Measurements from ENCODE around the gene RAB28. TPM values are rescaled to one million over a fixed set of nuclear protein-coding genes. Genes with fewer than 3 reads are reported as not detected.

RAB28 gene
- total RNA-seq, 3 donors from 2014 or later (not counting 1 experiment from before 2014, with no cell fraction given), result 10.2 to 13.1 (median 12.9) TPM

GRCh38 chr4:13478131-13478530, 6.0 kb downstream of the RAB28 start:
- H3K9me3 ChIP-seq (ENCODE audit: control insufficient read depth, insufficient read depth, low read length), result no peaks in the 10 kb centered on the region
- Mint-ChIP-seq H3K4me1 (peaks cover 11% of the 10 kb centered on the region in 2 donors), H3K27me3 (ENCODE audit: low read depth in 2 of 2) (no peaks in the 10 kb centered on the region), H3K9me3 (no peaks in the 10 kb centered on the region), H3K36me3 (no peaks in the 10 kb centered on the region), H3K4me3 (no peak overlapping the region), H3K27ac (no peak overlapping the region)
- peaks cover 12% of the 10 kb centered on the region for H3K36me3 ChIP-seq (ENCODE audit: control insufficient read depth, insufficient read depth, low read length)
- no peak for DNase-seq
- H3K27ac ChIP-seq (ENCODE audit: low read length), result no peak overlapping the region
- TF ChIP-seq, protein P1, sequence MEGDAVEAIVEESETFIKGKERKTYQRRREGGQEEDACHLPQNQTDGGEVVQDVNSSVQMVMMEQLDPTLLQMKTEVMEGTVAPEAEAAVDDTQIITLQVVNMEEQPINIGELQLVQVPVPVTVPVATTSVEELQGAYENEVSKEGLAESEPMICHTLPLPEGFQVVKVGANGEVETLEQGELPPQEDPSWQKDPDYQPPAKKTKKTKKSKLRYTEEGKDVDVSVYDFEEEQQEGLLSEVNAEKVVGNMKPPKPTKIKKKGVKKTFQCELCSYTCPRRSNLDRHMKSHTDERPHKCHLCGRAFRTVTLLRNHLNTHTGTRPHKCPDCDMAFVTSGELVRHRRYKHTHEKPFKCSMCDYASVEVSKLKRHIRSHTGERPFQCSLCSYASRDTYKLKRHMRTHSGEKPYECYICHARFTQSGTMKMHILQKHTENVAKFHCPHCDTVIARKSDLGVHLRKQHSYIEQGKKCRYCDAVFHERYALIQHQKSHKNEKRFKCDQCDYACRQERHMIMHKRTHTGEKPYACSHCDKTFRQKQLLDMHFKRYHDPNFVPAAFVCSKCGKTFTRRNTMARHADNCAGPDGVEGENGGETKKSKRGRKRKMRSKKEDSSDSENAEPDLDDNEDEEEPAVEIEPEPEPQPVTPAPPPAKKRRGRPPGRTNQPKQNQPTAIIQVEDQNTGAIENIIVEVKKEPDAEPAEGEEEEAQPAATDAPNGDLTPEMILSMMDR (IDR thresholded peaks at IDR 0.05), result no peak
- peaks cover 5% of the 10 kb centered on the region for H3K4me1 ChIP-seq (ENCODE audit: control insufficient read depth, insufficient read depth, low read length)
- no peaks in the 10 kb centered on the region for H3K27me3 ChIP-seq (ENCODE audit: control insufficient read depth, insufficient read depth, low read length)
- ATAC-seq, result no peak
- no peak overlapping the region for H3K4me3 ChIP-seq (ENCODE audit: low read length)
- intact Hi-C loops (cut with micrococcal nuclease), result no loop called here
- WGBS (ENCODE audit: insufficient coverage), result no CpG with 5 or more reads among the region's 2 CpGs

GRCh38 chr4:13476915-13477314, 7.2 kb downstream of the RAB28 start:
- H3K36me3 Mint-ChIP-seq, result no peaks in the 10 kb centered on the region
- ATAC-seq (no peak), DNase-seq (no peak)
- H3K27ac Mint-ChIP-seq, result no peak overlapping the region
- Histone ChIP-seq H3K9me3 (ENCODE audit: control insufficient read depth, insufficient read depth, low read length) (no peaks in the 10 kb centered on the region), H3K4me3 (ENCODE audit: low read length) (no peak overlapping the region), H3K27me3 (ENCODE audit: control insufficient read depth, insufficient read depth, low read length) (no peaks in the 10 kb centered on the region), H3K27ac (ENCODE audit: low read length) (no peak overlapping the region), H3K4me1 (ENCODE audit: control insufficient read depth, insufficient read depth, low read length) (no peaks in the 10 kb centered on the region), H3K36me3 (ENCODE audit: control insufficient read depth, insufficient read depth, low read length) (peaks cover 14% of the 10 kb centered on the region)
- intact Hi-C loops (cut with micrococcal nuclease), result no loop called here
- TF ChIP-seq, protein P1 (IDR thresholded peaks at IDR 0.05), result no peak
- 21% methylated on average over 2 of the region's 2 CpGs for WGBS (ENCODE audit: insufficient coverage)
- no peak overlapping the region for H3K4me3 Mint-ChIP-seq
- H3K27me3 Mint-ChIP-seq (ENCODE audit: low read depth in 2 of 2), result no peaks in the 10 kb centered on the region
- no peaks in the 10 kb centered on the region for H3K9me3 Mint-ChIP-seq
- peaks cover 4 to 5% of the 10 kb centered on the region in 2 donors for H3K4me1 Mint-ChIP-seq

DNA sequence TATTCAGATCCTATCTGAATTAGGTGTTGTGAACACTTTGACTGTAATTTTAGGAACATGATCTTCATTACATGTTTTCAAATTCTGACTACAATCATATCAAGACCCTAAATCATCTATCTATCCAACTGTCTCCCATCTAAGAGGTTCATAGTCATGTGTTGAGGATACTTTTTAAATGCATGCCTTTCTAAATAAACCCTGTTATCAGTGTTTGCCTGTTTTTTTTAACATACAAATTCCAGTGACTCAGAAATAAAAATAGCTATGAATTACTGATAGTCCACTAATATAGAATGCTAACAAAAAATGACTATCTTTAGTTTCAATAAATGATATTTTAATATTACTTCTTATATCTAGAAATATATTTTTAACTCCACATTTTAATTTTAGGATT, 8.0 kb downstream of the RAB28 start:
- no peaks in the 10 kb centered on the region for H3K9me3 Mint-ChIP-seq

DNA sequence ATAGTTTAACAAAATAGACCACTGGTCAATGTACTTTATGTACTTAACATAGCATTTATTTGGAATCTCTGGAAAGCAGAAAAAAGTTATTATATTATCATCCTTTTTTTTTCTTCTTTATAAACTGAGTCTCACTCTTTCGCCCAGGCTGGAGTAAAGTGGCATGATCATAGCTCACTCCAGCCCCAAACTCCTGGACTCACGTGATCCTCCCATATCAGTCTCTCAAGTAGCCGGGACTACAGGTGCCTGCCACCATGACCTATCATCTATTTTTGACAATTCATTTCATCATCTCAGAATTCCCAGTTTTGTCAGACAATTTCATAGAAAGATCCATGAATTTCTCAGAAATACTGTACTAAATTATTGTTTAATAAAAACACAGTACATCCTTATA, 12.7 kb downstream of the RAB28 start:
- H3K4me1 ChIP-seq (ENCODE audit: control insufficient read depth, insufficient read depth, low read length), result no peaks in the 10 kb centered on the region
- no peak overlapping the region for H3K4me3 ChIP-seq (ENCODE audit: low read length)
- no peaks in the 10 kb centered on the region for H3K9me3 ChIP-seq (ENCODE audit: control insufficient read depth, insufficient read depth, low read length)
- no peaks in the 10 kb centered on the region for H3K27me3 Mint-ChIP-seq (ENCODE audit: low read depth in 2 of 2)
- H3K27ac ChIP-seq (ENCODE audit: low read length), result no peak overlapping the region
- 95% methylated on average over 3 of the region's 3 CpGs for WGBS (ENCODE audit: insufficient coverage)
- H3K9me3 Mint-ChIP-seq, result no peaks in the 10 kb centered on the region
- H3K27ac Mint-ChIP-seq, result no peak overlapping the region
- peaks cover 10% of the 10 kb centered on the region for H3K36me3 ChIP-seq (ENCODE audit: control insufficient read depth, insufficient read depth, low read length)
- intact Hi-C loops (cut with micrococcal nuclease), result no loop called here
- ATAC-seq (no peak), DNase-seq (no peak)
- no peaks in the 10 kb centered on the region for H3K36me3 Mint-ChIP-seq
- TF ChIP-seq, protein P1 (IDR thresholded peaks at IDR 0.05), result no peak
- H3K27me3 ChIP-seq (ENCODE audit: control insufficient read depth, insufficient read depth, low read length), result no peaks in the 10 kb centered on the region
- H3K4me3 Mint-ChIP-seq, result no peak overlapping the region
- peaks cover 6 to 13% of the 10 kb centered on the region in 2 donors for H3K4me1 Mint-ChIP-seq

More for the DNA sequence above, 8.0 kb downstream of the RAB28 start:
- Histone ChIP-seq H3K36me3 (ENCODE audit: control insufficient read depth, insufficient read depth, low read length) (peaks cover 14% of the 10 kb centered on the region), H3K27me3 (ENCODE audit: control insufficient read depth, insufficient read depth, low read length) (no peaks in the 10 kb centered on the region), H3K4me3 (ENCODE audit: low read length) (no peak overlapping the region), H3K9me3 (ENCODE audit: control insufficient read depth, insufficient read depth, low read length) (no peaks in the 10 kb centered on the region), H3K27ac (ENCODE audit: low read length) (no peak overlapping the region), H3K4me1 (ENCODE audit: control insufficient read depth, insufficient read depth, low read length) (no peaks in the 10 kb centered on the region)
- Mint-ChIP-seq H3K4me1 (peaks cover 0 to 4% of the 10 kb centered on the region in 2 donors), H3K27me3 (ENCODE audit: low read depth in 2 of 2) (no peaks in the 10 kb centered on the region), H3K4me3 (no peak overlapping the region), H3K27ac (no peak overlapping the region), H3K36me3 (no peaks in the 10 kb centered on the region)
- TF ChIP-seq, protein P1 (IDR thresholded peaks at IDR 0.05), result no peak
- intact Hi-C loops (cut with micrococcal nuclease), result no loop called here
- DNase-seq (no peak), ATAC-seq (no peak)
